HFFc6 (cell line): ENCODE results near the gene TNFSF13. TPM values are rescaled to one million over a fixed set of nuclear protein-coding genes. Genes with fewer than 3 reads are reported as not detected.

Experiments
- DNase-seq: peaks from one replicate; pipeline ENCODE4 v3.0.0-alpha.2; 2018
- H3K27ac Mint-ChIP-seq: 2 replicates; pipeline ENCODE4 v1.8.0; 2020; ENCODE audit warnings: mild to moderate bottlenecking, mixed read lengths
- H3K27me3 Mint-ChIP-seq: 2 replicates; pipeline ENCODE4 v1.8.0; 2021; ENCODE audit warnings: mild to moderate bottlenecking, moderate library complexity, mixed read lengths; ENCODE audit not compliant: insufficient read depth
- H3K36me3 Mint-ChIP-seq: 2 replicates; pipeline ENCODE4 v1.8.0; 2021; ENCODE audit warnings: low read depth, mixed read lengths
- H3K4me1 Mint-ChIP-seq: 2 replicates; pipeline ENCODE4 v1.8.0; 2020; ENCODE audit warnings: low read depth, mixed read lengths
- H3K4me3 Mint-ChIP-seq: 2 replicates; pipeline ENCODE4 v1.8.0; 2020; ENCODE audit warnings: mild to moderate bottlenecking, moderate library complexity, mixed read lengths
- H3K9me3 Mint-ChIP-seq: 2 replicates; pipeline ENCODE4 v1.8.0; 2020; ENCODE audit warnings: mild to moderate bottlenecking, mixed read lengths
- total RNA-seq, 6 experiments: library from RNA; stranded (reverse); fragmentation: NEBNext Ultra II Directional; extraction: Animal tissue kit (Norgen Biotek cat#: 25700); gene quantifications; 2 replicates in 1 of 6; 3 replicates in 5 of 6; pipeline ENCODE4 v1.2.3, GENCODE V29; 2021
- TF ChIP-seq, protein P1 (sequence below): fragments of 200-600 bp; sonication (generic); IDR thresholded peaks from 2 replicates; pipeline ENCODE4 v1.5.0; 2021; ENCODE audit warnings: antibody characterized with exemption, mild to moderate bottlenecking

The TNFSF13 gene
- total RNA-seq, 6 experiments from 2014 or later: 1.2 to 2.8 (median 1.5) TPM

DNA sequence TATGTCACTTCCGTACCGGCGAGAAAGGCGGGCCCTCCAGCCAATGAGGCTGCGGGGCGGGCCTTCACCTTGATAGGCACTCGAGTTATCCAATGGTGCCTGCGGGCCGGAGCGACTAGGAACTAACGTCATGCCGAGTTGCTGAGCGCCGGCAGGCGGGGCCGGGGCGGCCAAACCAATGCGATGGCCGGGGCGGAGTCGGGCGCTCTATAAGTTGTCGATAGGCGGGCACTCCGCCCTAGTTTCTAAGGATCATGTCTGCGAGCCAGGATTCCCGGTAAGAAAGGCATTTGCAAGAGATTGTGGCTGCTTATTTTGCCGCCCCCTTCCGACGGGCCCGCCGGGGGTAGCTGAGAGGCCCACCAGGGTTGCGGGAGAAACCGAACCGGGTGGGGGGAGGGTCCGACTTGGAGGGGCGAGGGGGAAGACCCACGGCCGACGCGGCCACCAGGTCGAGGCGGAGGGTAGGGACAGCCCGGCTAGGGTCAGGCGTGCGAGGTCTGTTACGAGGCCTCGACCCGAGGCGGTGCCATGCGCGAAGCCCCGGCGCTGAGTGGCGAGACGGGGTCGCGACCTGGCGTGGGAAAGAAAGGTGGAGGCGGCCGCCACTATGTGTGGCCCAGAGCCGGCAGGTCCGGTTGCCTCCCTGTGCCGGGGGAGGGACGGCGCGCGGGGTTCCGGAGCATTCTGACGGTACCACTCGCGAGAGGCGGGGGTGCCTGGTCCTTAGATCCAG, 14.2 kb downstream of the TNFSF13 start:
- Mint-ChIP-seq H3K4me1 (peaks cover 56% of the 10 kb centered on the region), H3K36me3 (peaks cover 79% of the 10 kb centered on the region)

DNA sequence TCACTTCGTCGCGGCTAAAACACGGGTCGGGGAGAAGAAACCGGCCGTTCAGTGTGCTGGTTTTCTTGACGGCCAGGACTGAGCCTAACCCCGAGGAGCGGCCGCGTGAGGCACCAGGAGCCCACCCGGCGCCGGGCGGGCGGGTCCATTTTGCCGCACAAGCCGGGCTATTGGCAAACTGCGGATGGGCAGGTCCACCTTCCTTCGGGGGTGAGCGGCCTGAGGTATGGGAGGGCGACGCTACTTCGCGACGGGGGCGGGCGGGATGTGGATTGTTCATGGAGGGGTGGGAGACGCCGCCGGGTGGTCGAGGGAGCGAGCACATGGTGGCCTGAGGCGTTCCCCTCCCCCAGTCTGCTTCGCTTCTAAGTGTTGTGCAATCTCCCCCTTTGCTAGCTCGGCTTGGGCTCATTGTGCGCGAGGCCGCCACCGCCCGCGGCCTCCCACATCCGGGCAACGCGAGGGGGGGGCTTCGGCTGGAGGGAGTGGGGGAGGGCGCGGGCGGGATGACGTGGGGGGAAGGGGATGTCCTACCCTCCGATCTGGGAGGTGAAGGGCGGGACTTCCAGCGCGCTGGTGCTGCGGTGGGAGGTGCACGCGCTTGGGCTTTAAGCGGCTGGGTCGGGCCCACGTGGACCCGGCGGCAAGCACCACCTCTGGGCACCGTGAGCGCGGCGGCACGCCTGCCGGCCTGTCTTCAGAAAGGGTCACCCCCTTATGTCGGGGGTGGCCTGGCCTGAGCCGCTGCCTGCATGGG, 15.0 kb downstream of the TNFSF13 start:
- Mint-ChIP-seq H3K27ac (peak overlapping the region; percentile 97), H3K36me3 (peaks cover 84% of the 10 kb centered on the region), H3K4me1 (peaks cover 63% of the 10 kb centered on the region)

More for the DNA sequence above, 14.2 kb downstream of the TNFSF13 start:
- H3K27ac Mint-ChIP-seq: peak overlapping the region; percentile 97
- TF ChIP-seq, protein P1, sequence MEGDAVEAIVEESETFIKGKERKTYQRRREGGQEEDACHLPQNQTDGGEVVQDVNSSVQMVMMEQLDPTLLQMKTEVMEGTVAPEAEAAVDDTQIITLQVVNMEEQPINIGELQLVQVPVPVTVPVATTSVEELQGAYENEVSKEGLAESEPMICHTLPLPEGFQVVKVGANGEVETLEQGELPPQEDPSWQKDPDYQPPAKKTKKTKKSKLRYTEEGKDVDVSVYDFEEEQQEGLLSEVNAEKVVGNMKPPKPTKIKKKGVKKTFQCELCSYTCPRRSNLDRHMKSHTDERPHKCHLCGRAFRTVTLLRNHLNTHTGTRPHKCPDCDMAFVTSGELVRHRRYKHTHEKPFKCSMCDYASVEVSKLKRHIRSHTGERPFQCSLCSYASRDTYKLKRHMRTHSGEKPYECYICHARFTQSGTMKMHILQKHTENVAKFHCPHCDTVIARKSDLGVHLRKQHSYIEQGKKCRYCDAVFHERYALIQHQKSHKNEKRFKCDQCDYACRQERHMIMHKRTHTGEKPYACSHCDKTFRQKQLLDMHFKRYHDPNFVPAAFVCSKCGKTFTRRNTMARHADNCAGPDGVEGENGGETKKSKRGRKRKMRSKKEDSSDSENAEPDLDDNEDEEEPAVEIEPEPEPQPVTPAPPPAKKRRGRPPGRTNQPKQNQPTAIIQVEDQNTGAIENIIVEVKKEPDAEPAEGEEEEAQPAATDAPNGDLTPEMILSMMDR: peak; percentile 43
- peaks cover 44% of the 10 kb centered on the region for H3K27me3 Mint-ChIP-seq
- H3K9me3 Mint-ChIP-seq: peaks cover 9% of the 10 kb centered on the region
- peak; percentile 100 for DNase-seq
- peak overlapping the region; percentile 94 for H3K4me3 Mint-ChIP-seq

DNA sequence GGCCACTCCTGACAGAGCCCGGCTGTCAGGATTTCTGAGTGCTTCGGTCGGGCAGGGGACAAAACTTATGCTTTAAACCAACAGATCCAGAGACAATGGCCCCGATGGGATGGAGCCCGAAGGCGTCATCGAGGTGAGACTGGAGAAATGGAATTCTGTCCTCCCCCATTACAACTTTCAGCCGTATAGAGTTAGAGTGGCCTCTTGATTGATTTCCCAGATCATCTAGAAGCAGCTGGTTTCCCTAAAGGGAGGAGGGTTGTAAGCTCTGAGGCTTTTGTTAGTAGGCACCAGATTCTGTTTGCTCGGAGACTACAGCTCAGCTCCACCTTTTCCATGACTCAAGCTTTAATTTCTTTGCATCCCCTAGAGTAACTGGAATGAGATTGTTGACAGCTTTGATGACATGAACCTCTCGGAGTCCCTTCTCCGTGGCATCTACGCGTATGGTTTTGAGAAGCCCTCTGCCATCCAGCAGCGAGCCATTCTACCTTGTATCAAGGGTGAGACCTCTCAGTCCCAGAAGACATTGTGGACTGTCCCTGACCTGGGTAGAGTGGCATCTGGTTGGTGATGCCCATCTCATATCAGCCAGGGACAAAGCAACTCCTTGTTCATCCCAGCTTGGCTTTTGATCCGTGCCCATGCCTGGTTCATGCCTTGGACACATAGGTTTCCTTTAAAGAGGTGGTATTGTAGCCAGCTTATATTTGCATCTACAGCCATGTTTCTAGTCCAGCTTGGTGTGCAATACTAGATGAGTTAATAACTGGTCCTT, 15.8 kb downstream of the TNFSF13 start:
- H3K36me3 Mint-ChIP-seq: peaks cover 83% of the 10 kb centered on the region
- H3K4me3 Mint-ChIP-seq: peak overlapping the region; percentile 94
- H3K27me3 Mint-ChIP-seq: peaks cover 59% of the 10 kb centered on the region
- no peak for DNase-seq
- H3K9me3 Mint-ChIP-seq: peaks cover 9% of the 10 kb centered on the region
- H3K27ac Mint-ChIP-seq: peak overlapping the region; percentile 97
- TF ChIP-seq, protein P1: no peak
- H3K4me1 Mint-ChIP-seq: peaks cover 71% of the 10 kb centered on the region

More for the DNA sequence above, 15.0 kb downstream of the TNFSF13 start:
- H3K4me3 Mint-ChIP-seq: peak overlapping the region; percentile 94
- DNase-seq: peak; percentile 78
- peaks cover 51% of the 10 kb centered on the region for H3K27me3 Mint-ChIP-seq
- peaks cover 9% of the 10 kb centered on the region for H3K9me3 Mint-ChIP-seq
- TF ChIP-seq, protein P1: no peak

DNA sequence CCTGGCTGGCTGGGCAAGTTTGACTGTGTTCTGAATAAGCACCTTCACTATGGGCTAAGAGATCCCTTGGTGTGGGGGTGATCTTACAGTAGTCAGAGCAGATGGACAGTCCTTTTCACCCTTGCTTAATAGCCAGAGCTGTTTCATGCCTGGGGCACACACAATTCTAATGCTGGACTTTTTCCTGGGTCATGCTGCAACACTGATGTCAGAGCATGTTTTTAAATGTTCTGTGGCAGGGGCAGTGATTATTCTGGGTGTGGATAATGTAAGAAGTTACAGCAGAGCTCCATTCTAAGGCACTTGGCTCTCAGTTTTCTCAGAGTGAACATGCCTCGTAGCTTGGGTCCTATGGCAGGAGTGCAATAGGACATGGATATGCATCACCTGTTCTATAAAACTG, 16.9 kb downstream of the TNFSF13 start:
- peaks cover 78% of the 10 kb centered on the region for H3K36me3 Mint-ChIP-seq
- peak overlapping the region; percentile 94 for H3K4me3 Mint-ChIP-seq
- H3K9me3 Mint-ChIP-seq: peaks cover 15% of the 10 kb centered on the region
- DNase-seq: no peak
- peaks cover 82% of the 10 kb centered on the region for H3K4me1 Mint-ChIP-seq
- TF ChIP-seq, protein P1: no peak
- peak overlapping the region; percentile 97 for H3K27ac Mint-ChIP-seq
- H3K27me3 Mint-ChIP-seq: peaks cover 70% of the 10 kb centered on the region

DNA sequence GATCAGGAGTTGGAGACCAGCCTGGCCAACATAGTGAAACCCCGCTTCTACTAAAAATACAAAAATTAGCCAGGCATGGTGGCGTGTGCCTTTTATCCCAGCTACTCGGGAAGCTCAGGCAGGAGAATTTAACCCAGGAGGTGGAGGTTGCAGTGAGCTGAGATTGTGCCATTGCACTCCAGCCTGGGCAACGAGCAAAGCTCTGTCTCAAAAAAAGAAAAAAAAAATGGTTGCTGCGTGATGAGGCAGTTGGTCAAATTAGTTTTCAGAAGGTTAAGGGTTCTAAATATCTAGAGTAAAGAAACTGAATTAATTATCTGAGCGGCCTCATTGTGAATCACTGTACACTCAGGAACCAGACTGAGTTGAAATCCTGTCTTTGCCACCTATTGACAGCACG, 17.4 kb downstream of the TNFSF13 start:
- peaks cover 79% of the 10 kb centered on the region for H3K36me3 Mint-ChIP-seq
- H3K9me3 Mint-ChIP-seq: peaks cover 15% of the 10 kb centered on the region

More for the DNA sequence above, 17.4 kb downstream of the TNFSF13 start:
- Mint-ChIP-seq H3K4me3 (peak overlapping the region; percentile 94), H3K4me1 (peaks cover 84% of the 10 kb centered on the region), H3K27ac (peak overlapping the region; percentile 97), H3K27me3 (peaks cover 71% of the 10 kb centered on the region)
- TF ChIP-seq, protein P1: no peak
- no peak for DNase-seq
